Neural cell (in vitro differentiated cells): Measurements from ENCODE around the gene EXOC1.

Experiments used
- CTCF ChIP-seq: fragments of 450-650 bp; IDR thresholded peaks from 2 replicates; pipeline ENCODE4 v1.5.1; 2014; ENCODE audit warnings: antibody characterized with exemption, mild to moderate bottlenecking, moderate library complexity; ENCODE audit not compliant: poor library complexity, severe bottlenecking
- EP300 ChIP-seq: fragments of 450-650 bp; conservative IDR thresholded peaks from 2 replicates; pipeline ENCODE4 v1.6.1; 2014; ENCODE audit warnings: antibody characterized with exemption, mild to moderate bottlenecking, moderate library complexity; ENCODE audit not compliant: poor library complexity, severe bottlenecking
- EZH2 ChIP-seq: fragments of 200-600, 300-800 bp; shearing (Covaris generic), sonication (generic); IDR thresholded peaks from 2 replicates; pipeline ENCODE4 v1.6.1; 2014; ENCODE audit warnings: antibody characterized with exemption, low read length, borderline replicate concordance, mild to moderate bottlenecking; ENCODE audit not compliant: insufficient read depth, poor library complexity, severe bottlenecking
- RAD21 ChIP-seq: fragments of 450-650 bp; conservative IDR thresholded peaks from 2 replicates; pipeline ENCODE4 v1.6.1; 2014; ENCODE audit warnings: antibody characterized with exemption, mild to moderate bottlenecking, moderate library complexity
- SMC3 ChIP-seq: fragments of 450-650 bp; conservative IDR thresholded peaks from 2 replicates; pipeline ENCODE4 v1.6.1; 2014; ENCODE audit warnings: antibody characterized with exemption, mild to moderate bottlenecking, moderate library complexity; ENCODE audit not compliant: poor library complexity
- TAF1 ChIP-seq: IDR thresholded peaks from 2 replicates; pipeline ENCODE4 v1.6.1; 2012; ENCODE audit warnings: low read depth

DNA sequence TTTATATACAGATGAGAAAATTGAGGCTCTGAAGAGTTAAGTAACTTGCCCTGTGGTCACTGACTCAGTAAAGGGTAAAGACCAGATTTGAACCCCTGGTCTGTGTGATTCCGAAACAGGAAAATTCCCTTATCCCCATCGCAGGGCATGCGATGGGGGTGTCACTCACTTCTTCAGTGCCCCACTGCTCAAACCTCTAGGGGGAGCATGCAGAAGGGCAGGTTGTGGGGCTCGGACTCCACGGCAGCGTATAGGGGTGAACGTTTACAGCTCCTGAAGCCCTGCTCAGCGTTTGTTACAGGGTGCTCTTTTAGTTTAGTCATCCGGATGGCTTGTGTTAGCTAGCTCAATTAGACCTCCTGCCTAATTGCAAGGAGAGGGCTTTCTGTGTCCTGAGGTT is 3.7 kb upstream of the EXOC1 start:
- TF ChIP-seq CTCF (no peak), RAD21 (no peak), EZH2 (no peak), EP300 (no peak), SMC3 (no peak), TAF1 (no peak)
